VCaP (cell line): ENCODE data around the gene CNBD2.

Experiments
- H3K27ac ChIP-seq: fragments of 450-650 bp; 2 replicates; pipeline ENCODE4 v1.5.1; 2017
- TF ChIP-seq, protein P1 (sequence below): fragments of 450-650 bp; conservative IDR thresholded peaks from 2 replicates; pipeline ENCODE4 v1.5.1; 2017; ENCODE audit warnings: mild to moderate bottlenecking, moderate library complexity

CNBD2 gene

DNA sequence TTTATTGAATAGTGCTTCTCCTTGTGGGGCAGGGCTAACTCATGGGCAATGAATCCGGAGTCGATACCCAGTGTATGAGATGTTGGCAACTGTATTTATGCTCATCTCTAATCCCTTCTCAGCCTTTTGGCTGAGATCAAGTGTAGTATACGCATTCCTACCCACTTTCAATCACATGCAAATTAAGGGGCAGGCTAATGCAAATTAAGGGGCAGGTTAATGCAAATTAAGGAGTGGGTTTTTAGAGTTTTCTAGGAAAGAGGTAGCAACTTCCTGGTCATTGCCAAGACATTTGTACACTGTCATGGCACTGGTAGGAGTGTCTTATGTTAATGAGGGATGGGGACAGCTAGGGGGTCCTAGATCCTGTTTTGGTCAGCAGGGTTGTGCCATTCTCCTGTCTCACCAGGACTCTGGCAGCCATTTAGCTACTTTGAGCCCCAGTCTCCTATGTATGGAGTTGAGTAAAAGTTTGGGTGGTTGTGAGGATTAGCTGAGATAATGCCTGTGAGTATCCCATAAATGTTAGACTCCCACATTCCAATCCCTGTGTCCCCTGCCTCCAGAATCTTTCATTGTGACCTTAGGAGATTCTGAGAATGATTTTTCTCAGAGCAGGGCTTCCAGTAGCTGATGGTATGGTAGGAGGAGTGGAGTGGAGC lies at the start of gene CNBD2:
CNBD2 (plus strand) TSS at position 612 of the 662 bp plus-strand sequence. CDS start 173 bp downstream, outside the sequence.
- TF ChIP-seq, protein P1, sequence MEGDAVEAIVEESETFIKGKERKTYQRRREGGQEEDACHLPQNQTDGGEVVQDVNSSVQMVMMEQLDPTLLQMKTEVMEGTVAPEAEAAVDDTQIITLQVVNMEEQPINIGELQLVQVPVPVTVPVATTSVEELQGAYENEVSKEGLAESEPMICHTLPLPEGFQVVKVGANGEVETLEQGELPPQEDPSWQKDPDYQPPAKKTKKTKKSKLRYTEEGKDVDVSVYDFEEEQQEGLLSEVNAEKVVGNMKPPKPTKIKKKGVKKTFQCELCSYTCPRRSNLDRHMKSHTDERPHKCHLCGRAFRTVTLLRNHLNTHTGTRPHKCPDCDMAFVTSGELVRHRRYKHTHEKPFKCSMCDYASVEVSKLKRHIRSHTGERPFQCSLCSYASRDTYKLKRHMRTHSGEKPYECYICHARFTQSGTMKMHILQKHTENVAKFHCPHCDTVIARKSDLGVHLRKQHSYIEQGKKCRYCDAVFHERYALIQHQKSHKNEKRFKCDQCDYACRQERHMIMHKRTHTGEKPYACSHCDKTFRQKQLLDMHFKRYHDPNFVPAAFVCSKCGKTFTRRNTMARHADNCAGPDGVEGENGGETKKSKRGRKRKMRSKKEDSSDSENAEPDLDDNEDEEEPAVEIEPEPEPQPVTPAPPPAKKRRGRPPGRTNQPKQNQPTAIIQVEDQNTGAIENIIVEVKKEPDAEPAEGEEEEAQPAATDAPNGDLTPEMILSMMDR: no peak
- H3K27ac ChIP-seq: no peak within 1 kb of the TSS

DNA sequence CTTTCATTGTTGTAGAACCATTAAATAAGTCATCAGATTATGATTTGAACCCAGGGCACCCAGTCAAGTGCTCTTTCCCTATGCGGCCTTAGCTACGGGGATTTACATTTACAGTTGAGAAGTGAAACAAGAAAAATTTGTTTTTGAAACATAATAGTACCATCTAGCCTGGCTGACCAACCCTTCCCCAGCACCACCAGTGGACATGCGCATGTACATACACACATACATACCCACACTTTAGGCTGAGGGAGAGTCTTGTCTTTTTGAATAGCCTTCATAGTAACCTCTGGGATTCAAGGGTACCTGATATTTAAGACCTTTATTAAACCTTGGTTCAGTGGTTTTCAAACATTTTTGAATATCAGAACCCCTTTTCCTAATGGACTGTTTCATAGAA lies 47.9 kb upstream of the CNBD2 start:
- TF ChIP-seq, protein P1: no peak
- no peak overlapping the region for H3K27ac ChIP-seq

DNA sequence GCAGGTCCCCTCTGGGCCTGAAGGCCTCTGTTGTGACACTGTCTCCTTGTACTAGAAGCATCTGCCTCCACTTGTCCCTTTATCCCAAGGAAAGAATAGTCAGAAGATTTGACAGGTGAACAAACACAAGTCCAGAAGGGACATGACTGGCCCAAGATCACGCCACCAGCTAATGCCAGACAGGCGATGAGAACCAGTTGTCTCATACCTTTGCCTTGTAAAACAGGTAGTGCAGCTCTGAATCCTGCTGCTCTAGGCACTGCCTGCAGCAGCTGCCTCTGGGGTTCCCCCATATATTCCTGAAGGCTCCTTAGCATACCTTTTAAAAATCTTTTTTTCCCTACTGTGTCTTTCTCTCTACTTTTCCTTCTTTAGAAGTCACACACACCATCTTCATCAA lies 39.1 kb upstream of the CNBD2 start:
- TF ChIP-seq, protein P1: no peak
- H3K27ac ChIP-seq: no peak overlapping the region

DNA sequence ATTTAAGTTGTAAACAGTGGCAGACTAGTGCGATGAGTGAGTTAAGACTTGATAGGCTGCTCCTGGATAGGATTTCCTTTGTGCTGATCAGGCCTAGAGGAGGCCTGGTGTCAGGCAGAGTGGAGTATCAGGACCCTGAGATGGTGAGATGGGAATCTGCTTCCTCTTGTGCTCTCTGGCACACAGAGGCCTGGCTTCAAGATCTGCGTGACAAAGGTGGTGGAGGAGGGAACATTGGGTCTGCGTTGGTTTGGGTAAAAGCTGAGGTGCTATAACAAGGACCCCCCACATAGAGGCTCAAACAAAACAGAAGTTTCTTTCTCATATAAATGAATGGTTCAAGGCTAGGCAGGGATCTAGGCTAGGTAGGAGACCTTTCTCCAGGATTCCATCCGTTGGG lies 34.3 kb upstream of the CNBD2 start:
- H3K27ac ChIP-seq: no peak overlapping the region
- TF ChIP-seq, protein P1: no peak

DNA sequence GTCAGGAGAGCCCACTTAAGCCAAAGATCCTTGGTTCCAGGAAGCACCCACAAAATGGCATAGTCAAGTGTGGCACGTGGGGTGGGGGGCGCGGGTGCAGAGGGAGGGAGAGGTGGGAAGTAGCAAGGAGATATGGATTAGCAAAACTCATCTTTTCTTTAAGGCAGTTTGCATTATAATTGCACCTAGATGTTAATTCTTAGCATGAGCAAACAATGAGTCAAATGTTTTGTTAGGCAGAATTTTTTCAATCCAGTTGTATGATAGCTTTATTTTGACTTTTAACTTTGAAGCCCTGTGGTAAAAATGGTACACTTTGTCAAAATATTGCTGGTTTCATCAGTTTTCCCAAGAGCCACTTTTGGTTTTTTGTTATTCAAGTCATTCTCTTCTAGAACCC lies 29.1 kb upstream of the CNBD2 start:
- no peak overlapping the region for H3K27ac ChIP-seq
- TF ChIP-seq, protein P1: no peak

DNA sequence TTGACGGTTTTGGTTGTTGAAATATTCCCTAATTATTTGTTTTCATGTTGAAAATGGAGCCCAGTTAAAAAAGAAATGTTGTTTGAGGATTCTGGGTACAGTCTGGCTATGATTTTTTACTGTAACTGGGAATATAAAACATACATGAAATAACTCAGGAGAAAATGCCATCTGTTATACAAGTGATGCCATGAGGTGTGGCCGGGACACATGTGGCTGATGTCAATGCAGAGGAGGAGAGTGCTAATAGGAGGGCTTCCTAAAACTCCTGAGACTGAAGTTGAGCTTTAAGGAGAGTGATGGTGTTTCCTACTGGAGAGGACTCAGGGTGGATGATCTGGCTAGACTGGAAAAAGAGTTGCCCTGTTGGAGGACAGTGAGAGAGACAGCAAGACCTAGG lies 26.8 kb upstream of the CNBD2 start:
- no peak overlapping the region for H3K27ac ChIP-seq
- TF ChIP-seq, protein P1: no peak

DNA sequence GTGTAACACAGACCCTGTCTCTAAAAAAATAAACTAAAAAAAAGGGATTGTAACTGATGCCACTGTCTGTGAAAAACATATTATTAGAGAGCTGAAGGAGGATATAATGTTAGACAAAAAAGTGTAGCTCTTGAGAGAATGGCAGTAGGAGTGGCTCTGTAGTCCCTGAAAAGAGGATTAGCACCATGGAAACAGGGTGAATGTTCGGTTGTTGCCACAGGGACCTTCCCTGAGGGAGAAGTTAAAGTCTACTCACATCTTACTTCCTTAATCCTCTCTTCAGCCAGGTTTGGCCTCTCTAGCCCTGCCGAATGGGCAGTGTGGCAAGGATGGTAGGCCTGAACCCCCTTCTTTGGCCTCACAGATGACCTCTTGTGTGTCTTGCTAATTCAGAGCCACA lies 26.1 kb upstream of the CNBD2 start:
- TF ChIP-seq, protein P1: no peak
- no peak overlapping the region for H3K27ac ChIP-seq
